ENCODE measurements around the gene C1orf116.

Gene C1orf116

GRCh38 chr1:206987873-206988272 is 44.7 kb downstream of the C1orf116 start:
- no peak for DNase-seq (ENCODE audit: low read depth)

DNA sequence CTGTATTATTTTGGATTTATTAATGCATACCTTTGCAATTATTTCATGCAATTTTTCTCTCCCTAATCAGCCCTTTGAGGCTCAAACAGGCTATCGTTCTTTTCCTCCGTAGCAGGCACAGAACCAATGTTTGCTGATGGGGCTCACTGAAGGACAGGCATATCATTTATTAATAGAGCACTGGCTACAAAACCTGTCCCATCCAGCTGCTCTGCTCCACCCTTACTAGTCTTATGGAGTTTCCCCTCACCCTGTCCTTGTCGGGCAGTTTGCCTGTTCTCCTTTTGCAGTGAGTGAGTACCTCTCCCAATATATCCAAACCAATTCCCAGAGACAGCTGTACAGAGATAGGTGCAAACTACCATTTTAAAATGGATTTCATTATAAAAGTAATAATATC is 45.7 kb downstream of the C1orf116 start:
- no peak for DNase-seq (ENCODE audit: low read depth)

- no peak for DNase-seq (ENCODE audit: low read depth)
Observed at GRCh38 chr1:206986402-206986801, 46.2 kb downstream of the C1orf116 start.

DNA sequence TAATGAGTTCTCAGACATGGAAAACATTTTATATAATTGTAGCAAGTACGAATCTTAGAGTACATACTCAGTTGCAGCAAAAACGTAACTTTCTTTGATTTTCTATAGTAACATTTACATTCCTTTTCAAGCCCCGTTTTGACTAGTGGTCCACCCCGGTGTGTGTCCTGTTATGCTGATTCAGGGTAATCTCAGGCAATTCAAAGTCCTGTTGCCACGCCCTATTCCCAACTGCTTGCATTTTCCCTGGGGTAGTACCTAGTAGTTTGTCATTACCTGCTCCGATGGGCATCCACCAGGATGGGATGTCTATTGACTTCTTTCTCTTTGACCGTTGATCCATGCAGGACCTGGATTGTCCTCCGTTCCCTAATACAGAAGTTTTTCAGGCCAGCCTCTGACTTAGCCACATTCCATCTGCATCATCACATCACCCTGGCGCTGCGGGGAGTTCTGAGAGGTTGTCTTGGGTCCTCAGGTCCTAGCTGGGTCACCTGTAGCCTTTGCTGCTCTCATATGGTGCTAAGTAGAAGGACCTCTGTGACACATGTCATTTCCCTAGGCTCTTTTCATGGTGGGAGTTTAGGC is 47.3 kb downstream of the C1orf116 start:
- DNase-seq (ENCODE audit: low read depth) = no peak

DNA sequence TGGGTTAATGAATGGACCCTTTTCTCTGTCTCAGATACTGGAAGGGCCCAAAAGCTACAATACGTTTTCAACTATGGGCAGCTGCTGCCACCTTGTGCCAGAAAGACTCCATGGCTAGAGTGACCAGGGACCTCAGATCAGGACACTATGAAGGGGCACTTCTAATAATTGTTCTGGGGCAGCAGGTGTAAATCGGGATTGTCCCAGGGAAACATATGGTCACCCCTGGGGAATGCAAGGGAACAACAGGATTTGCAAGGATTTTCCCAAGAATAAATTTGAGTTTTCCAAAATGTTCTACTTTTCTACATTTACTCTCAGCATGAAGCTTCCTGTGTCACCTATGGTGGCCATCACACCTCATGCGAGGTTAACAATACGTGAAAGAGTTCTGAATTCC is 50.3 kb downstream of the C1orf116 start:
- peak; percentile 23 for DNase-seq (ENCODE audit: low read depth)

- DNase-seq (ENCODE audit: low read depth) = no peak
Observed at GRCh38 chr1:206979379-206980043, 53.0 kb downstream of the C1orf116 start.

DNA sequence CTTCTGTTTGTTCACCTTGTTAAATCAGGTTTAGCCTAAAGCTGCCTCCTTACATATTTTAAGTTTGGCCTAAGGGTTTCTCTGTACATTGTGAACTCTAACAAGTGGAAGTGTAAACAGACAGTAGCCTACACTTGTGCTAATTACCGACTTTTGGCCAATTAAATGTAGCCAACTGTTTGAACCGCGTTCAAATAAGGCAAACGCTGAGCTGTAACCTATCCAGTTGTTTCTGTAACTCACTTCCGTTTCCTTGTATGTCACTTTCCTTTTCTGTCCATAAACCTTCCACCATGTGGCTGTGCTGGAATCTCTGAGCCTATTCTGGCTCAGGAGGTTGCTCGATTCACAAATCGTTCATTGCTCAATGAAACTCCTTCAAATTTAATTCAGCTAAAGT is 54.3 kb downstream of the C1orf116 start:
- no peak for DNase-seq (ENCODE audit: low read depth)

DNA sequence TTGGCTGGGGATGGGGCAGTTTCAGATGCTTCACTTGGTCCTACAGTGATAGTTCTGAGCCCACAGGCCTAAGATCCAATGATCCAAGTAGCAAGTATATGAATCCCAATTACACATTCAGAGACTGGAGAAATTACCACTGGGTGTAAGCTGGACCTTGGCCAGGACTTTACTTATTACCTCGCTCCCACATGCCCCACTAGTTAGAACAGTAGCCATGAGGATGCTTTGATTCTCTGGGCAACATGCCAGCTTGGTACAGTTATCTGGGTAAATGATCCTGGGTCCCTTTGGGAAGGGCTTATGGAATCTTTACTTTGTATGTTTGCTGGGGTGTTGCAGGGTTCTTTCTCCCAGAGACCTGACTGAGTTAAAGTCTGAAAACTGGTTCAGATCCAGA is 57.2 kb downstream of the C1orf116 start:
- DNase-seq (ENCODE audit: low read depth) = no peak

DNA sequence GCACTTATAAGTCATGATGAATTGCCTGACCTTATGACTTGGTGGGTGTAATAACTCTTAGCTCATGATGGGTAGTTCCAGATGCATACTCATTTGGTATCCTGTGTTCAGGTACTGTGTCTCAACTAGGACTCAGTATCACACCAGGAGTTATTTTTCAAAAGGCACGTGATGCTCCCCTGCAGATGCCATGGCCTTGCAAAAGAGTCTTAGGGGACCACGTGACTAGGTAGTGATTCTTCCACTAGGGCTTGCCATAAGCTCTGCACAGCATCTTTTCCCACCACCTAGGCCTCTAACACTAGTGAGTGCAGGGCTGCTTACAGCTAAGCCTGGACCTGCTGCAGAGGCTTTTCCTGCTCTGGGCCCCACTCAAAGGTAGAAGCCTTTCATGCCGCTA is 58.4 kb downstream of the C1orf116 start:
- no peak for DNase-seq (ENCODE audit: low read depth)

DNA sequence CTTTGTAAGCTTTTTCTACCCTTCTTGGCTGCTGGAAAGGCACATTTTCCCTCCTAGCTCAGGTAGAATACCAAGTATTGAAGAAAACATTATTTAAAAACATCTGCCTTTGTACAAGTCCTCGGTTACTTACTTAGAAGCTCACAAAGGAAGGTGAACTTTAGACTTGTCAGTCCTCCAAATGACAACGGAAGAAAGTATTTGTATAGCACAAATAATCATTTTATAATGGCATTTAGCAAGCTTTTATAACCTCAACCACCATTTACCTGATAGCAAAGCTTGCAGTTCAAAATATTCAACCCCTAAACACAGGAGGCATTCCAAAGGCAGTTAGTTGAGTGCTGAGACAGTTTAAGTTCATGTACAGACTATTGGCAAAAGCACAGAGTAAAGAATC is 59.8 kb downstream of the C1orf116 start:
- no peak for DNase-seq (ENCODE audit: low read depth)

DNA sequence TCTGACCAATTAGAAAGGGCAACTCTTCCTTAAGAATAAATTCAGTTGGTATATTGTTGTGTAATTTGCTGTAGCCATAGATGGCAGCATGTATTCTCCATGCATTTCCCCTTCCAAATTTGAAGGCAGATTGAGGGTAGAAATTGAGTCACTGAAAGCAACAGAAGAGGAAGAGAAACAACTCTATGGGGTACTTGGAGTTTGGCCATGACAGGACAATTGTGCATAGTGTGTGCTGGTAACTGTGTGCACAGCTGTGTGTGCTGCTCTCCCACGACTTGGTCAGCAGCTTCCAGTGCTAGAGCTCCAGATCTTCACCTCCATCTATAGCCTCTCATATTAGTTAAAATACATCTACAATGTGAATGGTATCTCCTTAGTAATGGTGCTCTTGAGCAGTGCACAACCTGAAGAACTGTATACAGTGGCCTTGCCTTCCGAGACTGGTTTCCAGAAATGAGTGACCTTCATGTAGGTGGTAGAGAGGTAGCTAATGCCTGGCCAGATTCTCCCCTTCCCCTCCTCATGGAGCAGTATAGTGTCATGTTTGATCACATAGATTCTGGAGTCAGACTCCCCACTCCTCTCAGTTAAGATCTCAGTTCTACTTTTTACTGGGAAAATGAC is 61.4 kb downstream of the C1orf116 start:
- no peak for DNase-seq (ENCODE audit: low read depth)

- no peak for DNase-seq (ENCODE audit: low read depth)
Observed at GRCh38 chr1:206970446-206970845, 62.1 kb downstream of the C1orf116 start, which contains the start of gene FCAMR. TSS of gene FCAMR (minus strand) at chr1:206970460. CDS start at chr1:206970125, 335 bp downstream.

DNA sequence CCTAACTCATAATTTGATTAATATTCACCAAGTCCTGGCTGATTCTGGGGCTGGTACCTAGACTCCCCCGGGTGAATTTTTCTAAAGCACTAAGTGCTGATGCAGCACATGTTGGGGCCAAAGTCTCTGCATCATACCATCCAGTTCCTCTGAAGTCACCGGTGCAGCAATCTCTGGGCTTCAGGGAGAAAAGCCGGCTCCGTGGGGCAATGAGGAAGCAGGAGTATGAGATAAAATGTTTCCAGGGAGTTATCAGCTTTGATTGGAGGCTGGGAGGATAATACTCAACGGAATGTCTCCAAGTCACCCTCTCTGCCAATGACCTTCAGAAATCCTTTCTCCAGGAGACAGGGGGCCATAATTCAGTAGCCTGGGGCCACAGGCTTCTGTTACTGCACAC is 63.5 kb downstream of the C1orf116 start:
- DNase-seq (ENCODE audit: low read depth) = no peak
